RCC 7860 (cell line): ENCODE results near the gene RGS4.

ENCODE experiments used
- DNase-seq: peaks from one replicate; pipeline ENCODE4 v3.0.0-alpha.2; 2015; ENCODE audit warnings: low spot score
- FAIRE-seq: peaks from 2 replicates; lab custom pipeline; 2012; peaks lifted over from hg19 to GRCh38; lab: Jason Lieb, UNC

RGS4 gene

GRCh38 chr1:163094589-163094988 is 25.4 kb downstream of the RGS4 start:
- FAIRE-seq = no peak
- no peak for DNase-seq

DNA sequence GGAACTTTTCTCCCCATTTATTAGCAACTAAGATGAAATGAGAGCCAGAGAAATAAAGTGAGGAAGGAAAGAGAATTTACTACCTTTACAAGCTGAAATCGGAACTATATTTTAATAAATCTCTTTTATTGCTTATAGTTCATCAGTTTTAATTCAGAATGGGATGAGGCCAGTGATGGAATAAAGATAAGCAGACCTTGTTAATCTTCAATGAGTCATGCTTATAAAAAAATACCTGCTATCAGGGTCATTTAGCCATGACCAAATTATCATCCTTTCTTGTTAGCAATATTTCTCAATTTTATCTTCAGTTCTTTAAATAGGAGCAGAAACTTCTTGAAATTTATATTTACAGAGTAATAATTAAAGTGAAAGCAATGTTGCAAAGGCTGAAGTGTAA is 26.1 kb downstream of the RGS4 start:
- no peak for DNase-seq
- no peak for FAIRE-seq

GRCh38 chr1:163102590-163102989 is 33.4 kb downstream of the RGS4 start:
- no peak for DNase-seq

GRCh38 chr1:163104385-163105099 is 35.4 kb downstream of the RGS4 start:
- FAIRE-seq = no peak

More at GRCh38 chr1:163102590-163102989, 33.4 kb downstream of the RGS4 start:
- no peak for FAIRE-seq

GRCh38 chr1:163106364-163106987 is 37.3 kb downstream of the RGS4 start:
- DNase-seq (no peak), FAIRE-seq (no peak)

More at GRCh38 chr1:163104385-163105099, 35.4 kb downstream of the RGS4 start:
- no peak for DNase-seq

GRCh38 chr1:163107655-163108054 is 38.5 kb downstream of the RGS4 start:
- DNase-seq (no peak), FAIRE-seq (no peak)

- DNase-seq (no peak), FAIRE-seq (no peak)
These were observed 46.7 kb downstream of the RGS4 start for GRCh38 chr1:163115887-163116286.

GRCh38 chr1:163119707-163120106 is 50.5 kb downstream of the RGS4 start:
- FAIRE-seq (no peak), DNase-seq (no peak)

DNA sequence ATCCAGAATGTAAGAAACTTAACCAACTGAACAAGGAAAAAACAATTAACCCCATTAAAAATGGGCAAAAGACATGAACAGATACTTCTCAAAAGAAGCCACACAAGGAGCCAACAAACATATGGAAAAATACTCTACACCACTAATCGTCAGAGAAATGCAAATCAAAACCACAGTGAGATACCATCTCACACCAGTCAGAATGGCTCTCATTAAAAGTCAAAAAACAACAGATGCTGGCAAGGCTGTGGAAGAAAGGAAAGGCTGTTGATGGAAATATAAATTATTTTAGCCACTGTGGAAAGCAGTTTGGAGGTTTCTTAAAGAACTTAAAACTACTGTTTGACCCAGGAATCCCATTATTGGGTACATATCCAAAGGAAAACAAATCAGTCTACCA is 51.2 kb downstream of the RGS4 start:
- FAIRE-seq (no peak), DNase-seq (no peak)

- FAIRE-seq = no peak
- no peak for DNase-seq
These were observed 55.7 kb downstream of the RGS4 start for GRCh38 chr1:163124812-163125211.
